GM19372 (cell line): Measurements from ENCODE around the gene ANKRA2.
A peak's percentile ranks its signal among the peaks of the same experiment; 100 is the strongest.

Source experiments
- ATAC-seq: cut with Tn5 transposase; IDR thresholded peaks from one replicate; pipeline ENCODE4 v1.9.1; 2021; ENCODE audit warnings: mild to moderate bottlenecking, low read depth, moderate library complexity; ENCODE audit not compliant: unreplicated experiment

The ANKRA2 gene

DNA sequence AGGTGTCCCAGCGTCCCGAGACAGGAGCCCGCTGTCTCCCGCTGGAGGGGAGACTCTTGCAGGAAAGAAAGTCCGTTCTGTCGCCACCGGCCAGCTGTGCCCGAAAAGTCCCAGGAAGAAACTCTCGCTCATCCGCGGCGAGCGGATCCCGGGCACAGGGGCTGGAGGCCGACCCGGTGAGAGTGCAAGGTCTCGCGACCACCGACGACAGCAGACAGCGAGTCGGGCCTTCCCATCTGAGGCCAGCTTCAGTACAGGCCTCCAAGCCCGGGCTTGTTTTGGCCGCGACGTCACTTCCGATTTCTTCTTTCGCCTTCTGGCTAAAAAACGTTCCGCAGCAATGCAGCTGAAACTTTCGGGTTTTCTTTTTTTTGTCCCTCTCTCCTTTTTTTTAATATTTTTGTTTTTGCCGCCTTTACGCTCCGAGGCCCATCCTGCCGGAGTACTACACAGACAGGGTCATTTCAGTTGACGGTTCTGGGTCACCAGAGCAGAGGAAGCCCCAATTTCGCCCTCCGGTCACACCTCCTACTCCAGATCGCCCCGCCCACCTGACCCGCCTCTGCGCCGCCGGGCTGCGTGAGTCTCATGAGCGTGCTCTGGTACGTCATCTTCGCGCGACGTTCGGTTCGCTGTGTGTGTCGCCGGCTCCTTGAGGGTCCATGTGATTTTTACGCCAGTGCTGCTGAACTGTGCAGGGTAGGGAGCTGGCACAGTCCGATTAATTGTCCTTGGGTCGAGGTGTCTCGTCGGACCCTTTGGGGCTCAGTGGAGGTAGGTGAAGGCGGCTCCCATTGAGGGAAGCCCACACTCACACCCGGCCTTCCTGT is at the start of gene ANKRA2, which contains the start of gene UTP15:
TSS of gene ANKRA2 (minus strand) at position 501 of the 830 bp plus-strand sequence. CDS start 2,758 bp downstream, outside the sequence.
TSS of gene UTP15 (plus strand) at position 605 of the 830 bp plus-strand sequence. CDS start 1,602 bp downstream, outside the sequence.
- ATAC-seq, result peak; percentile 96

DNA sequence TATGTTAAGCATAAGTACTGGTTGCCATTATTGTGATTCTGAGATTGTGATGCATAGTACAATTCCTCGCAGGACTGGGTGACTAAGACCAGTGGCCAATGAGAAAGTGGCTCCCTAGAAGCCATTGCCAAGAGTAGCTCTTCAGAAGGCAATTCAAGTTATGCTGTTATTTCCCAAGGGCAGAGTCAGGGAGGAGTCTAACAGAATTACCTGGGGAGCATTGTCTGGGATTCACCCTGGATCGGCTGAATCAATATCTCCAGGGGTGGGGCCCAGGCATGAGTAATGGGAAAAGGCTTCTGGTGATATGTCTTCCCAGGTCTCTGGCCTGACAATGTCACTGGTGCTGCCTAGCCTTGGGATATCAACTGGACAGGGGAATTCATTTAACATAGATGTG is 49.6 kb upstream of the ANKRA2 start:
- ATAC-seq, result no peak

DNA sequence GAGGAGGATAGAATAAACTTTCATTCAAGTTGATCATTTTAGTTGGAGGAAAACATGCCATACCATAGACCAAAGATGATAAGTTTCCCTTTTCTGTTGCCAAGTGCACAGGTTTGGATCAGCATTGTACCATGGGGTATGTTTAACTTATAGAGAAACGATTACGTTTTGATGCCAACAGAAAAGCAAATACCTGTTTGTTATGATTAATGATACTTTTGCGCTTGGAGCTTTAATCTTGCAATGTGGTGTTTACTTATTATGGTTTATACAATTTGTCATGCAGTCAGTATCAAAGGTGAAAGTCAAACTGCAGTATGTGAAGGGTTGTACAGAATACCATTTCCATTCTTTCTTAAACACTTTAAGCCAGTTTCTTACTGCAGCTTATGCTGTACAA is 47.4 kb upstream of the ANKRA2 start:
- no peak for ATAC-seq

DNA sequence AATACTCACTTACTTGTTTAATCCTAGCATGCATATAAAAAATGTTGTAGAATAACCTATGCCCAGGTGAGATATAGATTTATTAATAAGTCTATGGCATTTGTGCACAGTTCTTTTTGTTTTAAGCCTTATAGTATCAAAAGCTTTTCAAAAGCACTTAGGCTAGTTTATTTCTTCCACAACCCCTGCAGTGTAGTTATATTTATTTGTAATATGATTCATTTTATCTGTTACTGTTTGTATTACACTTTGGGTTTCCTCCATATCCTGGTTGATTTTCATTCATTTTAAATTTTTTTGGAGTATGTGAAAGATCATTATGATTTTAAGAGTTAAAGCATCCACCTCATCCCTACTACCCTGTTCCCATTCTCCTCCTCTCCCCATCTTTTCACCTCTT is 41.8 kb upstream of the ANKRA2 start:
- no peak for ATAC-seq

DNA sequence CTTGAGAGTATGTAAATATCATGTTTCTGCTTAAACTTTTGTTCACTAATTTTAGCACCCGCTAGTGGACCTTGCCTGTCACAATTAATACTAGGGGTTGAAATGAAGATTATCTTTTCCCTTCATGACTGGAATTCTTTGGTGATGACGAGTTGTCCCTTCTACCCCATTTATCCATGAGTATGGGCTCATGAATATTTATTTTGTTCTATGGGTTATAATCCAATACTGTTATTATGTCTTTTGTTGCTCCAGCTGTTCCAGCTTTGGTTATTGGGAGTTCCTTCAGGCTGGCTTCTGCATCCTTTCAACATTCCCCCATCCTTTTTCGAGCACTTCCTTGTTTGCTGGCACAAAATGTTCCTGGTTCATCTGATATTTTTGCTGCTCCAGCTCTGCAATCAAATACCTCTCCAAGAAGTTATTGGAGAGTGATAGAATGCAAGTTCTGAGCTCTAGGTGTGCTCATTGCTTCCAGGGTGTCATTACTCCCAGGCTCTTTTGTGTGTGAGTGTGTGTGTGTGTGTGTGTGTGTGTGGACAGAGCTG is 40.8 kb upstream of the ANKRA2 start:
- no peak for ATAC-seq

DNA sequence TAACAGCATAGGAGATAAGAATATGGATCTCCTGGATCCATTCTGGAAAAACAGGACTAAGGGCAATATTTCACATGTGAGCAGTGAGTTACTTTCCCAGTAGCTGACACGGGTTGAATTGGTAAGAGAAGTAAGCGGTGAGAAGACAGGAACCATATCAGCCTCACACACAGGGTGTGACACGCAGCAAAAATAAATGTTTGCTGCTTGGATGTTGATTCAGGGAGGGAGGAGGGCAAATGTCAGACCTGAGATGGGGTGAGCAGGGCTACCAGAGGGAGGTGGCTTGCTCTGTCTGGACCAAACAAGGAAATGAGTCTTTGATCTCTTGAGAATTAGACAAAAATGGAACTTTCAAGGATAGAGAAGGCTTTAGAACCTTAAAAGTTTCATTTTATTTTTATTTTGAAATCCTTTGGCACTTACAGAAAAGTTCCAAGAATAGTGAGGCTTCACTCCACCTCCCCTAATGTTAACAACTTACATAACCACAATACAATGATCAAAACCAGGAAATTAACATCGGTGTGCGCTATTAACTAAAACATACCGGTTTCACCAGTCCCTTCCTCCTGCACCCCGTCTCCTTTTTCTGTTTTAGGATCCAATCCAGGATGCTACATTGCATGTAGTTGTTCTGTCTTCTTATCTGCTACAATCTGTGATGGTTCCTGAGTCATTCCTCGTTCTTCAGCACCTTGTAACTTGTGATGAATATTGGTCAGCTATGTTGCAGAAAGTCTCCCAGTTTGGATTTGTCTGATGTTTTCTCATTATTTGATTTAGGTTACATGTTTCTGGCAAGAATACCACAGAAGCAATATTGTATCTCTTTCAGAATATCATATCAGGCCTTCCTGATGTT is 40.0 kb upstream of the ANKRA2 start:
- no peak for ATAC-seq

GRCh38 chr5:73603998-73604397 is 38.6 kb upstream of the ANKRA2 start:
- no peak for ATAC-seq

DNA sequence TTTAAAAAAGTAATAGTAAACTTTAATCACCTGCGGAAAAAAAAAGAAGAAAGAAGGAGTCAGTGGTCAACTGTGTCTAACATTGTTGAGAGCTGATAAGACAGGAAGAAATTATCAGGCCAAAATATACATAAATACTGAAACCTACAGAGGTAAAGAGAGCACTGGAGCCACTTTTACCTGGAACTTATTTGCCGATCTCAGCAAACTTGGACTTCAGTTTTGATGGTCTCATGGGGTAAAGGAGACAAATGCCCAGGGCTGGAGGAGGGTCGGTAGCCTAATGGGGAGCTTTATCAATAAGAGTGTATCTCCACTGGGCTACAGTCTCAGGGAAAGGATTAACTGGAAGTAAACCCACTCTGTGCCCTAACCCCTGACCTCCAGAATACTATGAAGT is 33.9 kb upstream of the ANKRA2 start:
- no peak for ATAC-seq

DNA sequence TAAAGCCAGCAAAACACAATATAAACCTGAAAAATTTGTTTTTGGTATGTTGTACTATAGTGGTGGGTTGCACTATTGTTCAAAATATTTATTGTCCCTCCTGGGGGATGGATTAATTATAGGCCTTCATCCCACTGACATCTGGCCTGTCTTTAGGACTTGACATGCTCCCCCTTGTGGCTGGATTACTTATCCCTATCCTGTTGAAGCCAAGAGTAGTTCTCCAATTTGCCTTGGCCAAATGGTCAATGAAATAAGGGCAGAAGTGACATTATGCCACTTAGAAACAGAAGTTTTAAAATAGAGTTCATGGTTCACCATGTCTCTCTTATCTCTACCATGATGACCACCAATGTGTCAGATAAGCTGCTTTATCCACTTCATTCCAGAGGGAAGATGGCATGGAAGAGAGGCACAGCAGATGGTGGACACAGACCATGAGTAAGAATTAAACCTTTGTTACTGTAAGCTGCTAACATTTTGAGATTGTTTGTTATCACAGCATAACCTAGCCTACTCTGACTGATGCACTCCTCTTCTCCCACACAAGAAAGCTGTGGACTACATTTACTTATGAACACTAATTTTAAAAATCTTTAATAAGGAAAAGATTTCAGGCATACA is 31.4 kb upstream of the ANKRA2 start:
- no peak for ATAC-seq

GRCh38 chr5:73592551-73592950 is 27.1 kb upstream of the ANKRA2 start:
- ATAC-seq, result no peak

DNA sequence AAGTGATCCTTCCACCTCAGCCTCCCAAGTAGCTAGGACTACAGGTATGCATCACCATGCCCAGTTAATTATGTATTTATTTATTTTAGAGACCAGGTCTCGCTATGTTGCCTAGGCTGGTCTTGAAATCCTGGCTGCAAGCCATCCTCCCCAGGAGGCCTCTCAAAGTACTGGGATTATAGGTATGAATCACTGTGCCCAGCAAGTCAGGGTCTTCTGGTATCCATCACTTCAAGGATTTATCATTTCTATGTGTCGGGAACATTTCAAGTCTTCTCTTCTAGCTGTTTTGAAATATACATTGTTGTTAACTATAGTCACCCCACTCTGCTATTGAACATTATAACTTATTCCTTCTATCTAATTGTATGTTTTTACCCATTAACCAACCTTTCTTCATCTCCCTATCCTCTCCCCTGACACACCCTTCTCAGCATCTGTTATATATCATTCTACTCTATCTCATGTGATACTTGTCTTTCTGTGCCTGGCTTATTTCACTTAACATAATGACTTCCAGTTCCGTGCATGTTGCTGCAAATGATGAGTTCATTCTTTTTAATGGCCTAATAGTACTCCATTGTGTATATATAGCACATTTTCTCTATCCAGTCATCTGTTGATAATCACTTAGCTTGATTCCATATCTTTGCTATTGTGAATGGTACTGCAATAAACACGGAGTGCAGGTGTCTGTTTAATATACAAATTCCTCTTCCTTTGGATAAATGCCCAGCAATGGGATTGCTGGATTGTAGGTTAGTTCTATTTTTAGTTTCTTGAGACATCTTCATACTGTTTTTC is 26.5 kb upstream of the ANKRA2 start:
- no peak for ATAC-seq

- no peak for ATAC-seq
Measured at GRCh38 chr5:73591102-73591695, 25.8 kb upstream of the ANKRA2 start.

DNA sequence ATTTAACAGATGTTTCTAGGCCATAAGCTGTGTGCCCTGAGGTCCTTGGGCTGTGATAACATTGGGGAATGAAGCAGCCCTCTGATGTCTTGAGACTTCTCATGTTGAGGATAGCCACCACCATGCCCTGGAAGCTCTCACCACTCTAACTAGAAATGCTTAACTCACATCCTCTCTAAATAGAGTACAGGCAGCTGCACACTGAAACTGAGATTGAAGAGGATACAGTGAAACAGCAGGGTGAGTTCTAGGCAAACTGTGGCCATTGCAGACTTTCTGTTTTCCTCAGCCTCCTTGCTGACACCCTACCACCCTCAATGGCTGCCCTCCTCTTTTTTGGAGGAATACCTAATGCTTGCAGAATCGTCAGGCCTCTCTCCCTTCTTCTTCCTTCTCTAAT is 22.5 kb upstream of the ANKRA2 start:
- peak; percentile 68 for ATAC-seq

DNA sequence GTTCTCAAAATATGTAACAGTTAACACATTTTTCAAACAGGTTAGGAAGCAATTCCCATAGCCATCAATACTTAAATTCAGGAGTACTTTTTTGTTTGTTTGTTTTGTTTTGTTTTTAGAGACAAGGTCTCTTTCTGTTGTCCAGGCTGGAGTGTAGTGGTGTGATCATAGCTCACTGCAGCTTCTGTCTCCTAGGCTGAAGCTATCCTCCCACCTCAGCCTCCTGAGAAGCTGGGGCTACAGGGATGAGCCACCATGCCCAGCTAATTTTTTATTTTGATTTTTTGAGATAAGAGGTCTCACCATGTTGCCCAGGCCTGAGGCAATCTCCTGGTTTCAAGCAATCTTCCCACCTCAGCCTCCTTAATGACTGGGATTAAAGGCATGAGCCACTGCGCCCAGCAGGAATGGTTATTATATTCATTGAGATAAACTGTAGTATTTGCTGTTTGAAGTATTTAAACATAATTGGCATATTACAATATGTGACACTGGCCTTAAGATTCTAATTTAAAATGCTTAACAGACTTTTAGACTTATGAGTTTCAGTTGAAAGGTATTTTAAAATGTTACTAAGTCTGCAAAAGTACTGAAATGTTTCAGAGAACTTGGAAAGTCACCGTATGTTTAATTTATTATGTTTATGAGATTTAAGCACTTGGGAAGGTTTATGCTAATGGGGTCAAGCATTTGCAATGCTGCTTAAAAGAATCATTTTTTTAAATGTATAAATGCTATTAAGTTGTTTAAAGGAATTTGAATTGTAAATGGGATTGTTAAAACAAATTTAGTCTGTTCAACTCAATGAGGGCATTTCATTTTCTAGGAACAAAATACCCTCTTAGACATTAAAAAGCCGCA is 17.1 kb upstream of the ANKRA2 start:
- no peak for ATAC-seq

DNA sequence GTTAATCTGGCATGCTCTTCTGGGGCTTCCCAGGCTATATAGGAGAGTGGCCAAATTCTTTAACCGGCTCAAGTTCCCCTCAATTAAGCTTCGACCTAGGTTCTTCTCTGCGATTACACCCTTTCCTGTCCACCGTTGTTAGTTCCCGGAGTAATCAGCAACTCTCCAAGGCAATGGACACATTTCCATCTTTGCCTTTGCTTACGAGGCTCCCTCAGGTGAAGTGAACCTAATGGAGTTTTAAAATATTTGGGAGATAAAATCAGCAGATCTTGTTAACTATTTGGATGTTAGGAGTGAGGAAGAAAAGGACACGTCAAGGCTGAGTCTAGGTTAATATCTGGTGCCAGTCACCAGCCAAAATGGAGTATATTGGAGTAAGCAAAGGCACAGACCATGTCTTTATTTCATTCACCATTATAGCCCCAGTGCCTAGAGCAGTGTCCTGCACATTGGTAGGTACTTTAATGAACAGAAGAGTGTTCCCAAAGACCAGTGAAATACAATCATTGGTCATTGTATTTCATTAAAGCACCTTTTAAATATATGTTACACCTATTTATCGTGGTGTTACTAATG is 619 bp upstream of the ANKRA2 start:
- no peak for ATAC-seq

GRCh38 chr5:73564675-73565074 is 764 bp downstream of the ANKRA2 start:
- ATAC-seq, result no peak

DNA sequence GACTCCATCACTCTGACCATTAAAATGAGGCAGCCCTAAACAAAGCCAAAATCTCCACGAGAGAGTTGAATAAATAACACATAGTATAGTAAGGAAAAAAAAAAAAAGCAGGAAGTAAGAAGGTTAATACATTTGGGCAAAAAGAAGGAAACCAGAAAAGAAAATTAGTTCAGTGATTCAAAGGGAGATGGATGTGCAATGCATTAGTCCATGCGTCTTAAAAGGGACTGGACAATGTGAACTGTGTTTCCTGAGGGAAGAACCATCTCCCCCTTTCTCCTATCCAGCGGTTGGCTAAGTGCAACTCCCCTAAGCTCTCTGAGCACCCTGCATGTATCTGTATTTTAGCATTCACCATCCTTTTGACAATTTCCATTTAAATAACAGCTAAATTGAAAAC is 1.4 kb downstream of the ANKRA2 start:
- no peak for ATAC-seq

DNA sequence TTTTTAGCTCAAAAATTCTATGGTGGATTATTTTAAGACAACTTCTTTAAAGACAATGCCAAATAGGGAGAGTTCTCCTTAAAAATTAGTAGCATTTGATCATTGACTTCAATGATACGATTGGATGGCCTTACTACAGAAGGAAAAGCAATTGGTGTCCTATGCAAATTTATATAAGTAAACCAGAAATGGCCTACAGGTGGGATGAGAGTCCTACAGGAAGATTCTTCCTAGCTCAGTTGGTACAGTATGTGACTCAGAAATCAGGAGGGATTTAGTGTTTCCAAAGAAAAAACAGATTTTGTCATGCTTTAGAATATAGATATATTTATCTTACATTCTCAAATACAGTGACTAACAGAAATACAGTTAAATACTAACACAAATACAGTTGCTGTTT is 6.5 kb downstream of the ANKRA2 start:
- no peak for ATAC-seq
